ENCODE data around the gene ARL16.

The ARL16 gene

DNA sequence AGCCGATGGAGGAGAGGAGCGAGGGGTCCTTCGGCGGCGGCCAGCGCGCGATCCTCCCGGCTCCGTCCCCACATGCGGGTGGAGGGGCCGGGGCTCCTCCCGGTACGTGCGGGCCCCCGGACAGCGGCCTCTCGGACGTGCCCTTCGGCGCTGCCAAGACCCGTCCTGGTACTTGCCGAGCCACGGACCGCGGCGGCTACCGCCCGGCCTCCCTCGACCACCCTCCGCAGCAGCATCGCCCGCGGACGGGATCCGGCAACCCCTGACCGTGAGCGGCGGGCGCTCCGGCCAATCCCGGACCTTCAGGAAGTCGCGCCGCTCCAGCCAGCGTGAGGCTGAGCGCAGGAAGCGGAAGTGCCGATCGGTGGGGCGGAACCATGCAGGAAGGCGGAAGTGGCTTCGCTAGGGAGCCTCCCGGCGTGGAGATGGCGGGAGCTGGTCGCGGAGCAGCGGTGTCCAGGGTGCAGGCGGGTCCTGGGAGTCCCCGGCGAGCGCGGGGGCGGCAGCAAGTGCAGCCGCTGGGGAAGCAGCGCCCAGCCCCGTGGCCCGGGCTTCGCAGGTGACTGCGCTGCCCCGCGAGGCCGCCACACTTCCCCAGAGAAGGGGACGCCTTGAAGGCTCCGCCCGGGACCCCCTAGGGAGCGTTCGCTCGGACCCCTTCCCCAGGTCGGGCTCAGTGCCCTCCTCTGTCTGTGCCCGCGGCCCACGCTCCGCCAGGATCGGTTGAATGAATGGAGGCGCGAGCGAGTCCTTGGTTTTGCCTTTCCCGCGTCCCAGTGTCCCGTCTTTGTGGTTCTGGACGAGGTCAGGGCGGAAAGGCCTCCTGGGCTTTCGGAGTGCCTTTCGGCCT lies 17.0 kb downstream of the ARL16 start, which contains the start of the genes CCDC137 and OXLD1:
Gene CCDC137 (plus strand): TSS at position 396 of the 850 bp plus-strand sequence. CDS start 30 bp downstream, at position 426.
Gene OXLD1 (minus strand): TSS at position 264 of the 850 bp plus-strand sequence. CDS start 28 bp downstream, at position 236.
- peak; percentile 96 for DNase-seq (ENCODE audit: low spot score)

DNA sequence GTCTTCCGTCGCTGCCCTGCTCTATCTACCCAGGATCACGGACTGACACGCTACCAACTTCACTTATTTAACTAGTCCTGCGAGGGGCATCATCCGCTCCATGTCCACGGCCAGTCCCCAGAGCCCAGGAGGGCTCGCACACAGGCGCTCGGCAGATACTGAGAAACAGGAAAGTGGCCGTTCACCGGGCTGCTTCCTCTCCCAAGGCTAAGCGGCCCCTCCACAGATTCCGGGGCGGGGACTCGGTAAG lies 17.6 kb downstream of the ARL16 start:
- no peak for DNase-seq (ENCODE audit: low spot score)

DNA sequence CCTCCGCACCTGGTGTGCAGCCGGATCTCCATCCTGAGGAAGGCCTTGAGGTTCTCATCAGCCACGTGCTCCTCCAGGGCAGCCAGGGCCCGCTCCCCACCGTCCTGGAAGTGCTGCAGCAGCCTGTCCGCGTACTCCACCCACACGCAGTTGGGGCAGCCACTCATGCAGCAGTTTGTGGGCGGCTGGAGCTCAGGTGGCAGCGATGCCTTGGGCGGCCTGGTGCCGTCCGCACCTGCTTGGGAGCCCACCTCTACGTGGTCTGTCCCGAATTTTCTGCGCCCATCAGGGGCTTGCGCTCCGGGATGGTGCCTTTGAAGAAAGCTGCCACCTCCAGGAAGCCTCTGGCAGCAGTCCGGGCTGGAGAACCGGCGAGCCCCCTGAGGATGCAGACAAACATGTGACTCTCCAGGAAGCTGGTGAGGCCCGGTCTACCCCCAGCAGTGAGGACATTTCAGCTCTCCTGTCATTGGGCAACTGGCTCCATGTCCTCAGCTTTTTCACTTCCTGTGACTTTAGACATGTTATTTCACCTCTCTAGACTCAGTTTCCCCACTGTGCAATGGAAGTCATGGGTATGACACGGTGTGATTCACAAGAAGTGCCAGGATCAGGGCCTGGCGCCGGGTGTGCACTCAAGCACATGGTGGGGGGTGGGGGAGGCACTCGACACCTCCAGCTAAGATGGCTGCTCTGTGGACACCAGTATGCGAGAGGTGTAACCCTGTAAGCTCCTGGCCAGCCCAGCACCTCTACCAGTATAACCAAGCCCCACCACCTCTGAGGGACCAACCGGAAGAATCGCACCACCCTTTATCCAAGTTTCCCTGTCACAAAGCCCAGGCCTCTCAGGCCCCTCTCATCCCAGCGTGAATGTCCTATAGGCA lies 18.1 kb downstream of the ARL16 start:
- no peak for DNase-seq (ENCODE audit: low spot score)

DNA sequence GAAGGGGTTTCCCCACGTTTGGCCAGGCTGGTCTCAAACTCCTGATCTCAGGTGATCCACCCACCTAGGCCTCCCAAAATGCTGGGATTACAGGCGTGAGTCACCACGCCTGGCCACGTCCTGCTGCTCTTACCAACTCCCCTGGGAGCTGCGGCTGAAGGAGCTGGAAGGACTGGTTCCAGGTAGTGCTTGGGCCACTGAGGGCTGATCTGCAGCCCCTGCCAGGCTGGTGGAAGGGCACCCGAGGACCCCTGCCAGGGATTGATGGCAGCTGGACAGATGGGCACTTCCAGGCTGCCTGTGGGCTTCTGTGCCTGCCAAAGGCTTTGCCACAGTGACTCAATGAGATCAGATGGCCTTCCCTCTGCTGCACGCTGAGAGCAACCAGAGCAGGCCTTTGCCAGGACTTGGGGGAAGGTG lies 19.5 kb downstream of the ARL16 start:
- no peak for DNase-seq (ENCODE audit: low spot score)

DNA sequence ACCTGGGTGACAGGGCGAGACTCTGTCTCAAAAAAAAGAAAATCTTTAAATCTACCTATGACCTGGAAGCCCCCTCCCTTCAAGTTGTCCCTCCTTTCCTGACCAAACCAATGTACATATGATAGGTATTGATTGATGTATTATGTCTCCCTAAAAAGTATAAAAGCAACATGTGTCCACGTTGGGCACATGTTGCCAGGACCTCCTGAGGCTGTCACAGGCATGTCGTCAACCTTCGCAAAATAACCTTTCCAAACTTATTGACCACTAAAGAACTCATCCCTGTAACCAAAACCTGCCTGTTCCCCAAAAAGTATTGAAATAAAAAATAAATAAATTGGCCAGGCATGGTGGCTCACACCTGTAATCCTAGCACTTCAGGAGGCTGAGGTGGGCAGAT lies 21.6 kb downstream of the ARL16 start:
- DNase-seq (ENCODE audit: low spot score), result no peak

DNA sequence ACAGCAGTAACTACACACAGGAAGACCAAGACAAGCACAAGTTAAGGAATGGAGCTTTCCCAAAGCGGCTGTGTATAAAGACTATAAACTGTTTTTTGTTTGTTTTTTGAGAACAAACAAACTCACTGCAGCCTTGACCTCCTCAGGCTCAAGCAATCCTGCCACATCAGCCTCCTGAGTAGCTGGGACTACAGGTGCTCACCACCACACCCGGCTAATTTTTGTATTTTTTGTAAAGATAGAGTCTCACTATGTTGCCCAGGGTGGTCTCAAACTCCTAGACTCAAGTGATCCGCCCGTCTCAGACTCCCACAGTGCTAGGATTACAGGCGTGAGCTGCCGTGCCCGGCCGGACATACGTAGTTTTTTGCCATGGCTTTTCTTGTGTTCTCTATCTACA lies 23.2 kb downstream of the ARL16 start:
- DNase-seq (ENCODE audit: low spot score), result no peak

DNA sequence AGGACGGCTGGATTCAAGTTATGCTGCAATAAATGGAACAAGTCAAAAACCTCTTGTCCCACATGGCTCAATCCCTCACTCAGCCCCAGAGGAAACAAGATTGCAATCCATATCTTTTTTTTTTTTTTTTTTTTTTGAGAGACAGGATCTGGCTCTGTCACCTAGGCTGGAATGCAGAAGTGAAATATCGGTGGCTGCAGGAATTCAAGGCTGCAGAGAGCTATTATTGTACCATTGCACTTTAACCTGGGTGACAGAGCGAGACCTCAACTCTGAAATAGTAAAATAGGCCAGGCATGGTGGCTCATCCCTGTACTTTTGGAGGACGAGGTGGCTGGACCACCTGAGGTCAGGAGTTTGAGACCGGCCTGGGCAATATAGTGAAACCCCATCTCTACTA lies 24.6 kb downstream of the ARL16 start:
- no peak for DNase-seq (ENCODE audit: low spot score)

DNA sequence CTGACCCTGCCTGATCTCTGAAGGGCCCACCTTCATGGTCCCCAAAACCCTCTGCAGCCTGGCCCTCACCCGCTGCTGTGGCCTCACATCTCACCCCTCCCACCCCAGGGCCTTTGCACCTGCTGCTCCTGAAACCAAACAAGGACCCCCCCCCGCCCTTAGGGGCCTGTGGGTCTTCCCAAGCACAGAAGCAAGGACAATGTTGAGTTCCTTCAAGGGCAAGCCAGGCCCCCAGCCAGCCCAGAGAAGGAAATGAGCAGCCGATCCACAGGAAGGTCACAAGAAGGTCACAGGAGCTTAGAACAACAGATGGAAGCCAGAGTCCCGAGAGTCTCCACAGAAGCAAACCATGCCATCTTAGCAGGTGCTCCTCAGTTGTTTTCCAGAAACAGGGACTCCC lies 26.8 kb downstream of the ARL16 start:
- no peak for DNase-seq (ENCODE audit: low spot score)

DNA sequence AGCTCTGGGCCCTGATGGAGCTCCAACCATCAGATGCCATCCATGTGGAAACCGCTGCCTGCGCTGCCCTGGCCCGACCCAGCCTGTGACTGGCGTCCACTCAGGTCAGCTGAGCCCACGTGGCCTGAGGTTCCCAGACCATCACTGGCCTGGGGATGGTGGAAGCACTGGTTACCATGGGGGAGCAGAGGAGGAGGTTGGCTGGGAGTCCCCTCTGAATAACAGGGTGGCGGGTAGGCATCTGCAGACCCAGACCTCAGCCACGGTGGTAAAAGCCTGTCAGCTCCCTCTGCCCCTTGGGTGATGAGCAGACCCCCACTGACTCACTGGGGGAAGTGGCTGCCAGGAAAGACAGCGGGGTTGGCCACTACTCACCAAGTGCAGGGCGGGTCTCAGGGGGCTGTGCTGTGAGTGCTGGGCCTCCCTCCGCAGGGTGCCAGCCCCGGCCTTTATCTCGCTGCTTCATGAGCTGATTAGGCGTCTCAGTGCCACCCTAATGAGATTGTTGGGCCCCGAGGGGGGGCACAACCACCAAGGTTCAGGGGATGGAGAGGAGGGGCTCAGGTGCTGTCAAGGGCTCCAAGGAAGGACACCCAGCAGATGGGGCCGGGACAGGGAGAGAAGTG lies 27.4 kb downstream of the ARL16 start, which contains the start of gene PDE6G:
Gene PDE6G (minus strand): TSS at position 425 of the 626 bp plus-strand sequence. CDS start 3,237 bp downstream, outside the sequence.
- no peak for DNase-seq (ENCODE audit: low spot score)

DNA sequence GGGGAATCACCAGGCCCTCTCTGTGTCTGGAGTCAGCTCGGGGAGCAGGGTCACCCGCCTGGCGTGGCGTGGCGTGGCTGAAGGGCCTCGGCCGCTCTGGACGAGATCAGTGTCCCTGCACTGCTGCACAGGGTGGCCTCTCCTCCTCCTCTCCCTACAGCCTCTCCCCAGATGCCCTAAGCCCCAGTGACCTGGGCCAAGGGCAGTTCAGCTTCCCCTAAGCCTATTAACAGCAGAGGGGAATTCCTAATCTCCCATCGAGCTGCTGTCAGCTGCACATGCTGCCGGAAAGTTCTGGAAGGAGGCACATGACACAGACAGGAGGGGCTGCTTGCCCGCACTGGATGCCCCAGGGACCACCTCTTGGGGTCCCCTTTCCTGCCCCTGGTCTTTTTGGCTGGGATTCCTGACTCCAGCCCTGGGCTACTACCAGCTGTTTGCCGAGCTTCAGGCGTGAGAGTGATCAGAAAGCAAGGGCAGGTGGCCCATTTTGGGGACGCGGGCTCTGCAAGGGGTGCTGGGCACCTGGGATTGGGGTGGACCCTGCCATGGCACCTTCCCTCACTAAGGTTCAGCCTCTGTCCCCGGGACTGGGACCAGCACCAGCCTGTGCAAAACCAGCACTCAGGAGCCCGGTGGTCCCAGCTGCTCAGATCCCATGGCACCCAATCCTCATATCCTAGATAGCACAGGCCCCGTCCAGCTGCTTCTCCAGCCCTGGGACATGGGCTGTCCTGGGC lies 28.0 kb downstream of the ARL16 start:
- no peak for DNase-seq (ENCODE audit: low spot score)

DNA sequence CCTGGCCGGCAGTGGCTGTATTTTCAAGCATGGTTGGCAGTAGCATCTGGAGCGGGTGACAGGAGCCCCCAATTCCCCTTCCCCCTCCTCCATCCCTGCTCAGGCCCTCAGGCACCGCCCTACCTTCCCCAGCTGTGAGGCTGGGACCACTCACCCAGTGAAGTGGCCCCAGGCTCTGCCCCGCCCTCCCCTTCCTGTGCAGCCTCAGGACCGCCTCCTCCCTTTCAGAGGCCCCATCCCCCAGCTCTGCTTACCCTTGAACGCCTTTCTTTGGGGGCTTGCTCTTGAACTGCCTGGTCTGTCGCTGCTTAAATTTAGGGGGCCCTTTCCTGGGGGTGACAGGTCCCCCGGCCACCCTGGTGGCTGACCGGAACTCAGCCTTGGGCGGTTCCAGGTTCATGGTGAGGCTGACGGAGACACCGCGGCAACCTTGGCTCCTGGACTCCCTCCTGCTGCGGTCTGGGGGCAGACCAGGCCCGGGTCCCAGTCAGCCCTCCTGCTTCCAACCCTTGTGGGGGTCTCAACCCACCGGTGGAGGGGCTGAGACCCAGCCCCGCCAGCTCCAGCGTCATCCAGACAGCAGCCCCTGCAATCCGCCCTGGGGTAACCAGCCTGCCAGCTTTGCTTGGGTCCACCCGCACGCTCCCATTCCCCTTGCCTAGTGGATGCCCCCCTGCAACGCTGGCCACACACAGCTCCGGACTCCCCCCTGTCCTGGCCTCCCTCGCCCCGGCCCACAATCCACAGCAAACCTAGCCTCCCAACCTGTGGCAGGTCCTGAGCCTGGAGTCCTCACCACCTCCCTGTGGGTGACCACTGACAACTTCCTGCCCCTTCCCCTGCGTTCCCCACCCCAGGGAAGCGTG lies 30.5 kb downstream of the ARL16 start:
- DNase-seq (ENCODE audit: low spot score), result no peak

DNA sequence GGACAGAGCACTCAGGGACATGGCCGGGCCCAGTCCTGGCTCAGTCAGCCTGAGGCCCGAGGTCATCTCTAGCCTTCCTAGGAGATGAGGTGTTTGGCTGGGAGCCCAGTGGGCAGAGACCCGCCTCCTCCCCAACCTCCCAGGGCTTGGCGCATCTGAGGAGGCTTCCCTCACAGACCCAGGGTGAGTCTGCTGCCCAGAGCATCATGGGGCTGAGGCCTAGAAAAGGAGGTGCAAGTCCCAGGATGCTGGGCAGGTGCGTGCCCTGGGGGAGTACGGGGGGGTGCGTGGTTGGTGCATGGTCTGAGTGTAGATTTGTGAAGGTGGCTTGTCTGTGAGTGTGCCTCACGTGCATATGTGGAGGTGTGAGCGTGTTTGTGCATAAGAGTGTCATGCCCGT lies 31.9 kb downstream of the ARL16 start:
- no peak for DNase-seq (ENCODE audit: low spot score)

DNA sequence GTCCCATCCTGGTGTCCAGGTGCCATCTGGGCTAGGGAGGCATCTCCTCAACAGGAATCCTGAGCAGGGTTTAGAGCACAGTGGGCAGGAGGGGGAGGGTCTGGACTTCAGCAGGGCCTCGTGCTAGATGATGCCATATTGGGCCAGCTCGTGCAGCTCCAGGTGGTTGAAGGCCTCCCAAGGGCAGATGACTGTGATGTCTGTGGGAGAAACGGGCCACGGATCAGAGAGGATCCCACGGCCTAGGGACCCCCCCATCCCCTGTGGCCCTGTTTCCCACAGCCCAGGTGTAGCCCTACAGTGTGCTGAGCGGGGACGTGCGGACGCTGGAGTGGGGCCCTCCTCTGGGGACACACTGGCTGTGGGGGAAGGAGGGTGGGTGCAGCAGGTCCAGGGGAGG lies 32.6 kb downstream of the ARL16 start:
- DNase-seq (ENCODE audit: low spot score), result no peak

DNA sequence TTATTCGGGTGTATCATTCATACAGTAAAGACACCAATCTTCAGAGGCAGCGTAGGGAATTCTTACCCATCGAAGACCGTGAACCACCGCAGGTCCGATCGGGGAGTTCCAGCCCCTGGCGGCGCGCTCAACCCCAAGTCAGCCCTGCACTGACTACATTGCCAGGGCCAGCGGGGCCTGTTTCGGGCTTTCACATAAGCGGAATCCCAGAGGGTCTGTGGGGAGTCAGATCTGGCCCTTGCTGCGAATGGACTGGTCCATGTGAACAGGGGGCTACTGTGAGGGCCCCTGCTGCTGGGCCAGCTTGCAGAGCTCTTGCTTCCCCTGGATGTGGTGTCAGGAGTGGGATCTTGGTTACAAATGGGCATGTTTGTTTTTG lies 34.9 kb downstream of the ARL16 start:
- DNase-seq (ENCODE audit: low spot score), result no peak

DNA sequence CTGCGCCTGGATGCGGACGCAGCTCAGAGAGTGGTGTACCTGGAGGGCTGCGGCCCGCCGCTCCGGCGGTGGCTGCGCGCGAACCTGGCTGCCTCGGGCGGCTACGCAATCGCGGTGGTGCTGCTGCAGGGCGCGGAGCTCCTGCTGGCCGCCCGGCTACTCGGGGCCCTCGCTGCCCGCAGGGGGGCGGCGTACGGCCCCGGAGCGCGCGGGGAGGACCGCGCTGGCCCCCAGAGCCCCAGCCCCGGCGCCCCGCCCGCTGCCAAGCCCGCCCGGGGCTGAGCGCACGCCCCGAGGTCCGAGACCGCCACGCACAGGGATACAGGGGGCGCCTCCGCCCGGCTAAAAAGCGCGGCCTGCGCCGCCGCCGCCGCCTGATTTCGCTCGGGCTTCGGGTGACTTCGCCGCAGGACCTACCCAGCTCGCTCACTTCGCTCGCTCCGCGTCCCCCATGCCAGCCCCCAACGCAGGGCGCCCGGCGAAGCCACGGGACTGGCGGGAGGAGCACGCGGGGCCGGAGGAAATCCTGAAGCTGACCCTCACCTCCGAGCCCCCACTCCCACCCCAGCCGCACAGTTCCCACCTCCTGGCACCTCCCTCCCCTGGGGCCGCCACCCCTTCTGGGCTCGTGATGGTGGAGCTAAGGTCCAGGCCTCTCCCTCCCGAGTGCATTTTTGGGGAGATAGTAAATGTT lies 35.4 kb downstream of the ARL16 start:
- DNase-seq (ENCODE audit: low spot score), result no peak

DNA sequence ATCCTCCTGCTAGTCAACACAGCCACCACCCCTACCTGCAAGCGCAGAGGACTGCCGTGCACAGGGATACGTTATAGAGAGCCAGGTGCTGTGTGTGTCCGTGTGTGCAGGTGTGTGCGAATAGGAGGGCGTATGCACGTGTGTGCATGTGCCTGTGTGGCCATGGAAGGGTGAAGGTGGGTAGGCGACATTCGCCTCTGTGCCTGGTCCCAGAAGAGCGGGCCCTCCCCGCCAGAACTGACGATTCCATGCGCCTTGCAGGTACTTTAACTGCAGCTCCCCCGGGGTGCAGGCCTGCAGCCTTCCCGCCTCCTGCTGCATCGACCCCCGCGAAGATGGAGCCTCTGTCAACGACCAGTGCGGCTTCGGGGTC lies 36.0 kb downstream of the ARL16 start:
- DNase-seq (ENCODE audit: low spot score), result no peak

DNA sequence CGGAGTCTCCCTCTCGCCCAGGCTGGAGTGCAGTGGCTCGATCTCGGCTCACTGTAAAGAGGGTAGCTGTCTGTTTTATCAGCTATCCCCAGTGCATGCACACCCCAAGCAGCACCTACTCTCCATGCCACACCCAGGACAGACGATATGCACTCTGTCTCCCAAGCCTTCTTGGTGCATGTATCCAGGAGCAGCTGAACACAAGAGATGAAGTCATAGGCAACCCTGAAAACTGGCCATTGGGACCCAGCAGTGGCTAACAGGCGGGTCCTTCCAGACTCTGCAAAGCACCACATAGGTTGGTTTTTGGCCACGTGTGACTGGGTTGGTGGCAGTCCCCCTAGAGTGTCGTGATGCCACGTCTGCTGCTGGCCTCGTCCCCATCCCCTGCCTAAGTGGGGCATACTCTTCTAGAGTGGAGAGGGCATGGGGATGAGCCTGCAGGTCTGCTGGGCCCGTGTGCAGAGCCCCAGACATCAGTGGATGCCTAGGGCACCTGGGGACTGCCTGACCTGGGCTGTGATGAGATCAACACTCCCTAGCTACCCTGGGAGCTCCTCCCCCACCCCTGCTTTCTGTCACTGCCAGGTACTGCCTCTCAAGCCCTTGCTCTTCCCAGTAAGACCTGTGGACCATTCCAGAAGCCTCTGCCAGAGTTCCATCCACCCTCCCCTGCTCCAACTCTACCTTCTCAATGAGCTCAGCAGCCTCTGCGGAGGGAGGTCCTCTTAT lies 36.6 kb downstream of the ARL16 start:
- DNase-seq (ENCODE audit: low spot score), result no peak

DNA sequence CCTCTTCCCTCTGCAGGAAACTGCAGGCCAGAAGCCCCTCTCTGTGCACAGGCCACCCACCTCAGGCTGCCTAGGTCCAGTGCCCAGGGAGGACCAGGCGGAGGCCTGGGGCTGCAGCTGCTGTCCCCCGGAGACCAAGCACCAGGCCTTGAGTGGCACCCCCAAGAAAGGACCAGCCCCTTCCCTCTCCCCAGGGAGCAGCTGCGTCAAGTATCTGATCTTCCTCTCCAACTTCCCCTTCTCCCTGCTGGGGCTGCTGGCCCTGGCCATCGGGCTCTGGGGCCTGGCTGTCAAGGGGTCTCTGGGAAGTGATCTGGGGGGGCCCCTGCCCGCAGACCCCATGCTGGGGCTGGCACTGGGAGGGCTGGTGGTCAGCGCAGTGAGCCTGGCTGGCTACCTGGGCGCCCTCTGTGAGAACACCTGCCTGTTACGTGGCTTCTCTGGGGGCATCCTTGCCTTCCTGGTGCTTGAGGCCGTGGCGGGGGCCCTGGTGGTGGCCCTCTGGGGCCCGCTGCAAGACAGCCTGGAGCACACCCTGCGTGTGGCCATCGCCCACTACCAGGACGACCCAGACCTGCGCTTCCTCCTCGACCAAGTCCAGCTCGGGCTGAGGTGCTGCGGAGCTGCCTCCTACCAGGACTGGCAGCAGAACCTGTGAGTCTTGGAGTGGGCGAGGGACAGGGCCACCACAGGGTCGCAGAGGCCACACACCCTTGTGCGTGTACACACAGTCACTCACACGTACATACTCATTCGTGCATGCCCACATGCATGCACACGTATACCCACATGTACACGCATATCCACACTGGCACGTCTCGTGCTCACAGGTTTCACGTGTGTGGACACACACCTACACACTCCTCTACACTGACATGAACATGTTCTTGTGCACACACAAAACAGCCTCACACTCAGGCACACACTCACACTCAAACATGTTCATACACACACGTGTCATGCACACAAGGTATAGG lies 38.3 kb downstream of the ARL16 start:
- DNase-seq (ENCODE audit: low spot score), result no peak

All from HuH-7.5 (cell line).